Activated B cell treated with CpG ODN at 0.5 μM for 24 hours (primary cell): ENCODE results near the gene MVB12B. TPM values are rescaled to one million over a fixed set of nuclear protein-coding genes. Genes with fewer than 3 reads are reported as not detected.
"Not testable (repeated sequence)": the region's sequence is repeated elsewhere in the genome, so short reads cannot be mapped to it uniquely, and the experiment has no call there.

ENCODE experiments used
- ATAC-seq: fragments of 200-7000 bp; cut with Tn5 transposase; one replicate; pipeline ENCODE4 v1.10.0; 2021; ENCODE audit warnings: low read depth, mild to moderate bottlenecking, moderate library complexity
- CTCF ChIA-PET: fragments of 350-600 bp; sonication (Branson Sonifier 250); formaldehyde crosslinking; loops from one replicate; lab custom pipeline; 2021; ENCODE audit warnings: antibody characterized with exemption; lab: Charles Lee
- POLR2A ChIA-PET: fragments of 350-600 bp; sonication (Branson Sonifier 250); formaldehyde crosslinking; loops from one replicate; lab custom pipeline; 2021; ENCODE audit warnings: antibody characterized with exemption; lab: Charles Lee
- DNase-seq: peaks from one replicate; pipeline ENCODE4 v3.0.0; 2022
- H3K27ac Mint-ChIP-seq: one replicate; pipeline ENCODE4 v1.8.0; 2020; ENCODE audit warnings: mixed read lengths
- H3K27me3 Mint-ChIP-seq: one replicate; pipeline ENCODE4 v1.8.0; 2021; ENCODE audit warnings: mixed read lengths
- H3K36me3 Mint-ChIP-seq: one replicate; pipeline ENCODE4 v1.8.0; 2021; ENCODE audit warnings: low read depth, mixed read lengths
- H3K4me1 Mint-ChIP-seq: one replicate; pipeline ENCODE4 v1.8.0; 2021; ENCODE audit warnings: mixed read lengths
- H3K4me3 Mint-ChIP-seq: one replicate; pipeline ENCODE4 v1.8.0; 2020; ENCODE audit warnings: mild to moderate bottlenecking, mixed read lengths
- H3K9me3 Mint-ChIP-seq: one replicate; pipeline ENCODE4 v1.8.0; 2020; ENCODE audit warnings: mixed read lengths
- intact Hi-C: fragments of 100-400 bp; cut with micrococcal nuclease; formaldehyde crosslinking; loops from one replicate; pipeline ENCODE4 v1.15.1; 2024
- total RNA-seq: library from RNA; stranded (reverse); gene quantifications from 2 replicates; pipeline ENCODE4 v1.2.3, GENCODE V29; 2022
- TF ChIP-seq, protein P1 (sequence below): fragments of 200-600 bp; IDR thresholded peaks from one replicate; pipeline ENCODE4 v1.8.0; 2022; ENCODE audit warnings: antibody characterized with exemption, mild to moderate bottlenecking

The MVB12B gene
- total RNA-seq, 1 donor from 2014 or later: 2.5 TPM

DNA sequence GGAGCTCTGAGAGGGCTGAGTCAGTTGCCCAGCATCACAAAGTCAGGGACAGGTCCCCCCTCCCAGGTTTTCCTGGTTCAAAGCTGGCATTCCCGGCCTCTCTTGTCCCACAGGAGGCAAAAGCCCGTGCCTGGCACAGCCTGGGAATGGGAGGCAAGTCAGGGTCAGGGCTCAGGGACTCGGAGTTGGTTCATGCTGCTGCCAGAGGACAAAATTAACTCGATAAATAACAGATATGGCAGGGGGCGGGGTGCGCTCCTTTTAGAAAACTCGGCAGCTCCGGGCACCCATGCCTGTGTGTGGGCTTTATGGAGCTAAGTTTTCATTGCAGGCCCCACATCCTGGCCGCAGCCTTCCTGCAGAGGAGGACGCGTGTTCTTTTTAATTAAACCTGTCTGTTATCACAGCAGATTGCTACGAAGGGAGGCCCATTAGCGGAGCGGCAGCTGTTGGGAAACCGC, 224.3 kb downstream of the MVB12B start:
- no peaks in the 10 kb centered on the region for H3K4me1 Mint-ChIP-seq
- H3K27me3 Mint-ChIP-seq: no peaks in the 10 kb centered on the region
- intact Hi-C loops: no loop called here
- no peak overlapping the region for H3K27ac Mint-ChIP-seq
- ChIA-PET POLR2A (interaction anchor here (0.6 to 0.7 kb wide), 2 partner anchors 40 to 52 kb away, joined by 3 to 12 read pairs; no protein-coding TSS in a partner anchor), CTCF (interaction anchor here (1.6 to 3.7 kb wide), 2 partner anchors 51 to 60 kb away, joined by 3 to 14 read pairs; no protein-coding TSS in a partner anchor)
- no peak for DNase-seq
- no peaks in the 10 kb centered on the region for H3K9me3 Mint-ChIP-seq
- H3K4me3 Mint-ChIP-seq: no peak overlapping the region
- ATAC-seq: no peak
- no peaks in the 10 kb centered on the region for H3K36me3 Mint-ChIP-seq
- TF ChIP-seq, protein P1, sequence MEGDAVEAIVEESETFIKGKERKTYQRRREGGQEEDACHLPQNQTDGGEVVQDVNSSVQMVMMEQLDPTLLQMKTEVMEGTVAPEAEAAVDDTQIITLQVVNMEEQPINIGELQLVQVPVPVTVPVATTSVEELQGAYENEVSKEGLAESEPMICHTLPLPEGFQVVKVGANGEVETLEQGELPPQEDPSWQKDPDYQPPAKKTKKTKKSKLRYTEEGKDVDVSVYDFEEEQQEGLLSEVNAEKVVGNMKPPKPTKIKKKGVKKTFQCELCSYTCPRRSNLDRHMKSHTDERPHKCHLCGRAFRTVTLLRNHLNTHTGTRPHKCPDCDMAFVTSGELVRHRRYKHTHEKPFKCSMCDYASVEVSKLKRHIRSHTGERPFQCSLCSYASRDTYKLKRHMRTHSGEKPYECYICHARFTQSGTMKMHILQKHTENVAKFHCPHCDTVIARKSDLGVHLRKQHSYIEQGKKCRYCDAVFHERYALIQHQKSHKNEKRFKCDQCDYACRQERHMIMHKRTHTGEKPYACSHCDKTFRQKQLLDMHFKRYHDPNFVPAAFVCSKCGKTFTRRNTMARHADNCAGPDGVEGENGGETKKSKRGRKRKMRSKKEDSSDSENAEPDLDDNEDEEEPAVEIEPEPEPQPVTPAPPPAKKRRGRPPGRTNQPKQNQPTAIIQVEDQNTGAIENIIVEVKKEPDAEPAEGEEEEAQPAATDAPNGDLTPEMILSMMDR: no peak

DNA sequence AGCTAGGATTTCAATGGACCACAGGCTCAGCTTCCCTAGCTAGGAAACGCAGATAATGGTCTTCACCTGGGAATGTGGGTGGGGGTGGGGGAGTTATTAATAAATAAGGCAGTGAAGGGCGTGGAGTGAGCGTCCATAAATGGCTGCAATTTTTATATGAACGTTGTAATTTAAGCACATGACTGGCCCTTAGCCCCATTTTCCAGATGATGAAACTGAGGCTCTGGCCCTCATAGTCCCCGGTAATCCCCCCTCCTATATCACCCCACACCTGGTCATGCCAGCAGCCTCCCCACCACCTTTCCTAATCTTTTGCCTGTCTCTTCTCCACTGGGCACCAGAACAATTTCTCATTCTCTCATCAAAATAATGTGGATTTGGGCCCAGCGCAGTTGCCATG, 225.2 kb downstream of the MVB12B start:
- CTCF ChIA-PET: interaction anchor here (1.6 to 3.7 kb wide), 2 partner anchors 52 to 61 kb away, joined by 3 to 14 read pairs; no protein-coding TSS in a partner anchor
- Mint-ChIP-seq H3K4me1 (no peaks in the 10 kb centered on the region), H3K4me3 (no peak overlapping the region), H3K27ac (no peak overlapping the region), H3K9me3 (no peaks in the 10 kb centered on the region), H3K27me3 (peaks cover under 1% of the 10 kb centered on the region), H3K36me3 (no peaks in the 10 kb centered on the region)
- POLR2A ChIA-PET: no interaction called here
- no peak for ATAC-seq
- intact Hi-C loops: no loop called here
- no peak for DNase-seq
- TF ChIP-seq, protein P1: no peak

- TF ChIP-seq, protein P1: no peak
- Mint-ChIP-seq H3K27ac (no peak overlapping the region), H3K9me3 (no peaks in the 10 kb centered on the region), H3K4me1 (no peaks in the 10 kb centered on the region), H3K36me3 (no peaks in the 10 kb centered on the region), H3K4me3 (no peak overlapping the region), H3K27me3 (peaks cover 11% of the 10 kb centered on the region)
- CTCF ChIA-PET: interaction anchor here (1.9 to 2.2 kb wide), 2 partner anchors 40 to 54 kb away, joined by 6 to 16 read pairs; no protein-coding TSS in a partner anchor
- intact Hi-C loops: no loop called here
- ATAC-seq (no peak), DNase-seq (no peak)
- POLR2A ChIA-PET: interaction anchor here (1.4 kb wide), 1 partner anchor 22 kb away, joined by 3 read pairs; no protein-coding TSS in a partner anchor
Measured at GRCh38 chr9:126554292-126554691, 227.7 kb downstream of the MVB12B start.

DNA sequence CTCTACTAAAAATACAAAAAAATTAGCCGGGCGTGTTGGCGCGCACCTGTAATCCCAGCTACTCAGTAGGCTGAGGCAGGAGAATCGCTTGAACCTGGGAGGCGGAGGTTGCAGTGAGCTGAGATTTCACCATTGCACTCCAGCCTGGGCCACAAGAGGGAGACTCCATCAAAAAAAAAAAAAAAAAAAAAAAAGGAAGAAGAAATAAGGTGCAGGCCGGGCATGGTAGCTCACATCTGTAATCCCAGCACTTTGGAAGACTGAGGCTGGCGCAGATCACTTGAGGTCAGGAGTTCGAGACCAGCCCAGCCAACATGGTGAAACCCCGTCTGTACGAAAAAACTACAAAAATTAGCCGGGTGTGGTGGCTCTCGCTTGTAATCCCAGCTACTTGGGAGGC, 228.8 kb downstream of the MVB12B start:
- H3K4me1 Mint-ChIP-seq, H3K27ac Mint-ChIP-seq, H3K36me3 Mint-ChIP-seq, H3K9me3 Mint-ChIP-seq, intact Hi-C loops, H3K4me3 Mint-ChIP-seq, ATAC-seq, DNase-seq: not testable (repeated sequence)
- ChIA-PET POLR2A (interaction anchor here (1.4 kb wide), 1 partner anchor 23 kb away, joined by 3 read pairs; no protein-coding TSS in a partner anchor), CTCF (interaction anchor here (1.3 to 2.2 kb wide), 3 partner anchors 41 to 55 kb away, joined by 3 to 16 read pairs (median 6); no protein-coding TSS in a partner anchor)
- peaks cover 17% of the 10 kb centered on the region for H3K27me3 Mint-ChIP-seq
